M059J (cell line): ENCODE data around the gene CCDC88A. TPM values are rescaled to one million over a fixed set of nuclear protein-coding genes. Genes with fewer than 3 reads are reported as not detected.
"Not testable (repeated sequence)": the region's sequence is repeated elsewhere in the genome, so short reads cannot be mapped to it uniquely, and the experiment has no call there.

Experiments used
- DNase-seq: peaks from one replicate; pipeline ENCODE4 v3.0.0-alpha.2; 2012; ENCODE audit warnings: low read depth
- total RNA-seq: library from RNA; depleted of rRNA; stranded (reverse); fragments of >200 nt; shearing (Covaris generic); gene quantifications from 2 replicates; pipeline ENCODE4 v1.2.3, GENCODE V29; 2014

CCDC88A gene
- total RNA-seq, 1 experiment from 2014 or later, result 31.0 TPM

DNA sequence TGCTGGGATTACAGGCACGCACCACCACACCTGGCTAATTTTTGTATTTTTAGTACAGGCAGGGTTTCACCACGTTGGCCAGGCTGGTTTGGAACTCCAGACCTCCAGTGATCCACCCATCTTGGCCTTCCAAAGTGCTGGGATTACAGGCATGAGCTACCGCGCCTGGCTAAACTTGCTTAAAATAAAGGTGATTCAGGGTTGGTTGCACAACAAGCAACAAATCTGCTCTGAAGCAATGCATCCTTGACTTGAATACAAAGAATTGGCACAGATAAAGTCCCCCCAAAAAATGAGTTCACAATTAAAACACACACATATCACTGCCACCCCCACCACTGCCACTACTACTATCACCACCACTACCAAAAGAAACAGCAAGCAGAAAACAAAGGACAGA lies 34.9 kb downstream of the CCDC88A start:
- DNase-seq, result no peak

DNA sequence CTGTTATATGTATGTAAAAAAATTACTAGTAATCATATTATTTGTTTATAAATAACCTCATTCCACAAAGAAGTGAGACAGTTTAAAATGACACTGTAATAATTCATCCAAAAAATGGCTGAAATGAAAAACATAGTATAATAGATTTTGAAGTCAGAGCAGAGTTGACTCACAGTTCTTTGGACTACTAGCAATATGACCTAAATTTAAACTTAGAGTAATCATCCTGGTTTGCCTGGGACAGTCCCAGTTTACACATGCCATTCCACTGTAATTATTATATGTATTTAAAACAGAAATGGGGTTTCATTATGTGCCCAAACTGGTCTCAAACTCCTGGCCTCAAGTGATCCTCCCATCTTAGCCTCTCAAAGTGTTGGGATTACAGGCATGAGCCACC lies 48.3 kb downstream of the CCDC88A start:
- no peak for DNase-seq

DNA sequence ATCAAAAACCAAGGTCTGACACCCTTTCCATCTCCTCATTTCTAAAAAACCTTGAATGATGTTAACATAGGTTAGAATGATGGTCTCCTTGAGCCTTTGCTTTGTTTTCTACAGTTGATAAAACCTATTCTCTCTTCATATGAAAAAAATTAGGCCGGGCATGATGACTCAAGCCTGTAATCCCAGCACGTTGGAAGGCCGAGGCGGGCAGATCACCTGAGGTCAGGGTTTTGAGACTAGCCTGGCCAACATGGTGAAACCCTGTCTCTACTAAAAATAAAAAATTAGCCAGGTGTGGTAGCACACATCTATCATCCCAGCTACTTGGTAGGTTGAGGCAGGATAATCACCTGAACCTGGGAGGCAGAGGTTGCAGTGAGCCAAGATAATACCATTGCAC lies 49.4 kb downstream of the CCDC88A start:
- DNase-seq, result no peak

DNA sequence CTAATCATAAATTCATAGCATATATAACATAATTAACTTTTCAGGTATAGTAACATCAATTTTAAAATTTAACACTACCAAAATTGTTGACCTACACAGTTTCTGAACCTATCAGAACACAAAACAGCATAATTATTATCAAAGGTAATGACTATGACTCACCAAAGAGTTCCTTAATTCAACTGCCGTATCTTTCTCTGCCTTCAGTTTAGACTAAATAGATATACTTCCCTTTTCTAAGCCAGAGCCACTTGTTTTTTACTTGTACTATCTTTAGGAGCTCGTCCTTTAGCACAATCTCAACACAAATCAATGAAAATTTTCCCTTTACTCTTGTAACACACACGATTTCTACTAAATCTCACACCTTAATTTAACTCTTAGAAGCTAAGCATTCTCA lies 54.4 kb downstream of the CCDC88A start:
- peak; percentile 3 for DNase-seq

DNA sequence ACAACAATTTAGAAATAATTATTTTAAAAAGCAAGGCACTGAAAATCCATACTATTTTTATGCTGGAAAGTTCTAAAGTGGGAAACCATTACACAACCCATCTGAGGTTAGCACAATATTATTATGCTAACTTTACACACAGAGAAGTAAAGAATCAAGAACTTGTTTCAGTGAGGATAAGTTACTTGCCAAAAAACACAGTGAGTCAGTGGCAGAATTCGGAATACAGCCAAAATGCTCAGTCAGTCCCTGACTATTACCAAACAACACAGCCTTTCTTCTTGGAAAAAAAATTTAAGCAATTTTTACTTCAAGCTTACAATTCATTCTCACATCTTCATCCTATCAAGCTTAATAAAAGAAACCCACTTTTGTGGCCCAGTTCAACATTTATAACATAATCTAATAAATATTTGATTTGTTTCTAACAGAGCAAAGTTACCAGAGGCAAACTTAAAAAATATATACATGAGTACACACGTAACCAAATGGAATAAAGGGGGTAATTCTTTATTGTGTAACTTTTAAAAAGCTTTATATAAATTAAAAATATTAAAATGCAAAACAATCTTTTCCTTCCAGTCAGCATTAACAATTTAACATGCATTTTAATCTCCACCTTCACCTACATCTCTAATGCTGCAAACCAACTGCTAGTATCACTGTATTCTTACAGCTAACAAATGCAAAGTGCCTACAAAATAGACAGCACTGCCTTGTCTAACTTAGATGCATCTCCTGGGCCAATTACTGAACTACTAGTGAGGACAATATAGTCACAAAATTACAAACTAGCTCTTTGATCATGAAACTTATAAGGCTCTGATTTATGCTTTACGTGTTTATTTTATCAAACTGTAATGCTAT lies 55.2 kb downstream of the CCDC88A start:
- DNase-seq, result peak; percentile 86

DNA sequence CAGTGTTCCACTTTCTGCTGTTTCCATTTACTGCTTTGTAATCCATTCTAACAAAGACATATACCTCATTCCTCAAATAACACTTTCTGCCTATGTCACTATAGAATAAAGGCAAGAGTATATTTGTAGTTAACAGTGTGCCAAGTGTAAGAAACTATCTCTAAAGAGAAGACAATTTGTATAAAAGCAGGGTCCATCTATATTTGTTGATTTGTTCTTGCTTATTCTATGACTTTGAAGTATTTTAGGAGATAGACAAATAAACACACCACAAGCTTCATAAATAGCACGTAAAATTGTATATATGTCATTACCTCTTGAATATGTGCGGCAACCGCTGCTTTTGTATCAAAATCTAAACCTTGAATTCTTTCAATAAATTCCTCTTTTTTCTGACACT lies 56.0 kb downstream of the CCDC88A start:
- DNase-seq, result no peak

DNA sequence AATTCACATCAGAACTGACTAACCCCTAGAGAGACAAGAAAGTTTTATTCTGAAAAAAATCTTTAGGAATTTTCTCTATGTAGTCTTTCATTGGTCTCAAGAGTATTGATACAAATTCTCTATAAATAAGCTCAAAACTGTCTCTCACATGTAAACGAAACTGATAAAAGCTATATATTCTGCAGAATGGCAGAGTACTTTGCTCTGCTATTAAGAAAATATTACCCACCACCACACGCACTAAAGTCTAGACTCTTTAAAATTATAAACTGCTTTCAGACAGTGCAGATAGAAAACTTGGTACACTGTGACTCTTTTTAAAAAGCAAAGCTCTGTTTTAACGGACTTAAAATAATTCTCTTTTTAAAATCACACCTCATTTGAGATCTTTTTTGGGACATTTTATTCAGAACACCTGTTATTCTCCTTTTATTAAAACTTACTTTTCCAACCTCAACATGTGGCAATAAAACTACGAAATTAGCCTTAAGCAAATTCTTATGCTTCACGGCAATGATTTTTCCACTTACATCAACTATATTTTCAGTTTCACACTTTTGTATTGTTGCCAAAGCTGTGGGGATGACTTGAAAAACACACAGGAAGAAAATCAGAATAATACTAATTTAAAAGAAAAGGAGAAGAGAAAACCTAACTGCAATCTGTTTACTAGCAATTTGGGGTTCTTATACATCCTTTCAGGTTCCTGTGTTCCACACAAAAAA lies 58.0 kb downstream of the CCDC88A start:
- DNase-seq, result no peak

DNA sequence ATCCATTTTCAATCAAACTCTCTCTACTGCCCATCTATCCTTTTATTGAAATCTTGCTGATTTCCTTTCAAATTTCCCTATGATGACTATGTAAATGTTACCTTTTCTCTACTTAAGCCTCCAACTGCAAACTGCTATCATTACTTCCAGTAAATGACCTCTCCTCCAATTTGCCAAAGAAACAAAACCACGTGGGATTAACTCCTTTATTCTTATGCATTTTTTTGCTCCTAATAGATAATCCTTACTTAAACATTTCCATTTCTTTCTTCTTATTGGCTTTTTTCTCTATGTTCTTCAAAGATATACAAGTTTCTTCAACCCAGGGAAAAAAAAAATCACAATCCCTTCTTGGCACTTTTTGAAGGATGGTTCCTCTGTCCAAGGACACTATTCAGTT lies 61.2 kb downstream of the CCDC88A start:
- no peak for DNase-seq

DNA sequence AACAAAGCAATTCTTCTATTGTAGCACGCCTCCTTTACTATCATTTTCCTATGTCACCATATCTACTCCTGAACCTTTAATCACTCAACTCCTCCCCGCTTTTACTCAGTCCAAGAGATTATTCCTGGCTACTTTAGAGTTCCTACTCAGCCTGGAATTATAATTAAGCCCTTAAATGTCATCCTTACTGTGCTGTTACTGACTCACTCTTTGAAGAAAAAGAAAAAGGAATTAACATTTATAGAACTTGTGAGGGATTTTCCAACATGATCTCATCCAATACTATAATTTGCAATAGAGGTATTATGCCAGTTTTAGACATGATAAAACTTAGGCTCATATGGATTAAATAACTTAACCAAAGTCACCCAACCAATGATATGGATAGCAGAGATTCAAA lies 61.7 kb downstream of the CCDC88A start:
- DNase-seq, result peak; percentile 15

DNA sequence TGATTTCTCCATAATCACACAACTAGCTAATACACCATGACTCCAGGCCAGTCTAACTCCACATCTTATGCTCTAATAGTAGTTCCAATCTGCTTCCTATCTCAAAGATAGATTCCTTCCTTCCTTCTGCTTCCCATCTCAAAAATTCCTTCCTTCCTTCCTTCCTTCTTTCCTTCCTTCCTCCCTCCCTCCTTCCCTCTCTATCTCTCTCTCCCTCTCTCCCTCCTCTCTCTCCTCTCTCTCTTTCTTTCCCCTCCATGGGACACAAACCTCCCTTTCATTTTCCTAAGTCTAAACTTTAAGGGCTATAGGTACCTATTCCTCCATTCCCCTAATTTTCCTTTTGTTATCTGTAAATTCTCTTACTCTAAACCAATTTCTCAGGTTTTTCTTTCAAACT lies 62.5 kb downstream of the CCDC88A start:
- DNase-seq, result no peak

DNA sequence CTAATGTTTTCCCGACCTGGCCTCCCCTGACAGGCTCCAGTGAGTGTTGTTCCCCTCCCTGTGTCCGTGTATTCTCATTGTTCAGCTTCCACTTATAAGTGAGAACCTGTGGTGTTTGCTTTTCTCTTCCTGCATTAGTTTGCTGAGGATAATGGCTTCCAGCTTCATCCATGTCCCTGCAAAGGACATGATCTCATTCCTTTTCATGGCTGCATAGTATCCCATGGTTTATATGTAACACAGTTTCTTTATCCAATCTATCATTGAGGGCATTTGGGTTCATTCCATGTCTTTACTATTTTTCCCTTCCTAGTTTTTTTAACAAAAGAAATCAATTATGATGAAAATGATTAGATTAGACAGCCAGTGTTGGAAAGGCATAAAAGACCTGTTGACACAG lies 63.5 kb downstream of the CCDC88A start:
- DNase-seq, result not testable (repeated sequence)

DNA sequence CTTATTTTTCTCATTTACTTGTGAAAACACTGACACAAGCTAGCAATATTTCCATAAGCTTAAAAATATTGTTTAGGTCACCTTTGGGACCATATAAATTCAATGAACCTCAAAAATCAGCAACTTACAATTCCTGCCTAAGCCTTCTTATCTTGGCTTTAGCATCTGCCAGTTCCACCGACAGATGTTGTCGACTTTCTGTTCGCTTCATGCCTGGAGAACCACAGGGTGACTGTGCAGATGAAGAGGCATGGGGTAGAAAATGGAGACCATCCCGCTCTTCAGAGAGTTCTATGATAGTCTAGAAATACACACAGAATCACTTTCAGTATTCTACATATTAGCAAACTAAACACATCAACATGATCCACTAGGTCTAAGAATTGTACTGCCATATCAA lies 64.2 kb downstream of the CCDC88A start:
- DNase-seq, result no peak

DNA sequence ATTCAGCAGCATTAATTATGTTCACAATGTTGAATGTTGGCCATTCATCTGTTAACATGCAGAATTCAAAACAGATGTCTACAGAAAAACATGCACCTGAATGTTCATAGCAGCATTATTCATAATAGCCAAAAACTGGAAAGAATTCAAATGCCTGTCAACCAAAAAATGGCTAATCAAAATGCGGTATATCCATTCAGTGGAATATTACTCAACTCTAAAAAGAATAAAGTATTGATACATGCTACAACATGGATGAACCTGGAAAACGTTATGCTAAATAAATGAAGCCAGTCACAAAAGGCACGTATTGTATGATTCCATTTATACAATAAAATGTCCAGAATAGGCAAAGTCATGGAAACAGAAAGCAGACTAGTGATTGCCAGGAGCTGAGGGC lies 68.0 kb downstream of the CCDC88A start:
- DNase-seq, result no peak

DNA sequence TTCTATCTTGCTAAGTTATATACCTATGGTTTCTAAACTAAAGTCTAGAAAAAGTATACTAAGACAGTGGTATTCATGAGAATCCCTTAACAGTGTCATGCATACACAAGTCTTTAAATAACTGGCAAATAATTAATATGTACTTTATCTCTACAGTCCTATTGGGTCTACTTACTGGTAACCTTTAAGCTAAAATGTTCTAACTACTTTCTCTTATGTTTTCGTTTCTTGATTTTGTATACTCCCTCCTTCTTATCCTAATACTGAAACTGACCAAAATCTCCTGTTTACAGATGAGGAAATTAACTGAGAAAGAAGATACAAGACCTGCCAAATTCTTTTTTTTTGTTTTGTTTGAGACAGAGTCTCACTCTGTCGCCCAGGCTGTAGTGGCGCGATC lies 74.6 kb downstream of the CCDC88A start:
- DNase-seq, result no peak

DNA sequence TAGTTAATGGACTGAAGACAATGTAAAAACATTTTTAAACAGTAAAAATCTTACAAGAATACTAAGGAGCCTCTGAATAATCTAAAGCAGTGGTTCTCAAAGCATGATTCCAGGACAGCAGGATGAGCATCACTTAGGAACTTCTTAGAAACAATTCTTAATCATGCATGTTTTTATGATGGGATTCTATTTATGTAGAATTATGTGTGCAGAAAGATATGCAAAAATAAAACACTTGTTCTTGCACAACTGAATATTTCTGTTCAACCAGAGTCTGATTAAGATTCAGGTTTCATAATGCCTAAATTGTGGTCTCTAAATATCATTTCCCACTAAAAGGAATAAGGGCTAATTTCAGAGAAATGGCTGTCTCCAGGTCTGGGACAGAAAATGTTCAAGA lies 81.4 kb downstream of the CCDC88A start:
- DNase-seq, result no peak

DNA sequence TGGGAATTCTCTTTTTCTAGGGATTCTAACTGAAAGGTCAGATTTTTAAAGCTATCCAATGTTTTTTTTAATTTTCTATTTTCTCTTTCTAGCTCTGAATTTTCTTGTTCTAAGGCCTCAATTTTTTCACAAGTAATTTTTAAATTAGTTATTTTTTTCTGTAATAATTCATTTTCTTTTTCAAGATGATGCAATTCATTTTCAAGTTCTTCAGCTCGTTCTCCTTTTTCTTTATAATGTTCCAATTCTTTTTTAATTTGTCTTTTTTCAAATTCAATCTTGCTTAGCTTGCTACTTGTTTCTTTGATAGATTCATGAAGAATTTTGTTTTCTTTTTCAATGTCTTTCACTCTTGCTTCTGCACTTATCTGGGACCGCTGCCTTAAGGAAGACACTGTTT lies 84.9 kb downstream of the CCDC88A start:
- no peak for DNase-seq

DNA sequence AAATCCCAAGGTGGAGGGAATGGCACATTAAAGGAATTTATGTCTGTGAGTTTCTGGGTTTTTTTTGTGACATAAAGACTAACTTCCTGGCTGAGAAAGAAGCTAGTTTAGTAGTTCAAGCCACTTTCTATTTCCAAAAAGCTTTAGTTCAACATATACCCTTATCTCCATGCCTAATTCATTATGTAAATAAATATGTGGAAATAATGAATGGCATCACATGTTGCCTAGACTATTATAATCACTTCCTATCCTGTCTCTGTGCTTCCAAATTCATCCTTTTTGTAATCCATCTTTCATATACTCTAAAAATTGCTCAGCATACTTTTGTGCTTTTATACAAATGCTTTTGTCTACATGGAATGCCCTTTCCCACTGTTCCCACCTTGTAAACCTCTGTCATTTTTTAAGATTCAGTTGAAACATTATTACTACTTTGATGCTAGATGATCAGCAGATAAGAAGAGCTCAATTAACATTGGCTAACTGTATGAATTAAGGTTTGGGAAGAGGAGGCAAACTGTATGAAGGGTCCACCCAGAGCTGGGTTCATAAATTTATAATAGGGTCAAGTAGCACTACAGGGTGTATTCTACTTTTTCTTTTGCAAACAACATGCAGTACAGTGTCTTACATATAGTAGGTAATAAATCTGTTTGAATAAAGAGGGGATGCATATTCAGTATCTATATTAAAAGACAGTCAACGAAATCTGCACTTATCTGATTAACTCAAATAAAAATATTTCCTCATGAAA lies 88.9 kb downstream of the CCDC88A start:
- no peak for DNase-seq

DNA sequence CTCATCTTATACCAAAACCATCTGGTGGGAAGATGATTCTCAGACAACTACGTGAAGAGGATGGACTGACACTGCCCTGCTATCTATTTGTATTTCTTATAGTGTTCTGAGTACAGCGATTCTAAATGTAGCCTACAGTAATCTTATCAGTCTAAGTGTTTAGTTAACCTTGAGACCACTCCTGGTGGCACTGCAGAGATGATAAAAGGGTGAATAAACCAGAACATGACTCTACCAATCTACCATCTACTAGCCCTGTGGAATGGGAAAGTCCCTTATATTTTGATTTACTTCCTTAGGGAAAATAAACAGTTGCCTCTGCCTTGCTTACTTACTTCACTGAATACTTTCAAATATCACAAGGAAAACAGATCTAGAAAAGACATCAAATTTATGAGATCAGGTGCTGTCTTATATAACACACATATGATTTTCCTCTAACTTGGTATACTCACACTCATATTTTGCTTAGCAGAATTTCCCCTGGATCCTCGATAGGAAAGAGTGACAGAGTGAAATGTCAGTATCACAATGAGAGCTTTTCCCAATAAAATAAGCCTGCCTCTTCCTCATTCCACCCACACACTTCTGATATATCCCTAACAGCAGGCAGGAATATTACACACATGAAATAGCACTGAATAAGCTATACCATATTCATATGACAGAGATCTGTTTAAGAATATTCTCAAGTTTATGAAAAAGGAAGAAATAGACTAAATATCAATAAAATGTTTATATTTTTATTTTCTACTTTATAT lies 92.0 kb downstream of the CCDC88A start:
- DNase-seq, result no peak

DNA sequence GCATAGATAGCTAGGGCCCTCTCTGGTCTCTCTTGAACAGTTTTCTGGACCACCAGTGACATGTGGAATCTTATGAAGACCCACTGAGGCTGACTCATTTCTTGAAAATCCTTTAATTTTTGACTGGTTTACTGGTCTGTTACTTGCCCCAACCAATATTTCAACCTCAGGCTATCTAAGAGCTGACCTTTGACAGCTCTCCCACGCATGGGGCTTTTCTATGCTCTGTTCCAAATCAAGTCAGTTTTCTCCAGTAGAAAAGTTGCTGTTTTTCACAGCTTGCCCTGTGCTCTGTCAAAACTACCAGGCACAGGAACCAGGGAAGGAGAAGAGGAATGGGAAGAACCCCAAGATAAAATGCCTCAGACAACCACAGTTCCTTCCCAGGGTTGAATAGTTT lies 104.7 kb downstream of the CCDC88A start:
- DNase-seq, result no peak

DNA sequence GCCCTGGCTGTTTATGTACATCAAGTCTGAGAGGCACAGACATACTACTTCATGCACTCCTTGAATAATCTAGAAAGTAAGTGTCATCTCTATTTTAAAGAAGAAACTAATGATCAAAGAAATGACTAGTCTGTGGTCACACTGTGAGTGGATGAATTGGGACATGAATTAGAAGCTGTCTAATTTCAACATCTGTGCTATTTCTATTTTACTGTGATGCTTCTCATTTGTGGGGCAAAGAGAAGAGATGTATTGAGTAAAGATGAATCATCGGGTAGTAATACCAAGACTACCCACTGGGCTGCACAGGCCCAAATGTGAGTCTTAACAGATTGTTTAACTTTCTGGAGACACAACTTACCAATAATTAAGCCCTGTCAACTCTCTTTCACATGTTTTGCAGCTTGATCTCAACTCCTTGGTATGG lies 108.2 kb downstream of the CCDC88A start:
- peak; percentile 38 for DNase-seq

DNA sequence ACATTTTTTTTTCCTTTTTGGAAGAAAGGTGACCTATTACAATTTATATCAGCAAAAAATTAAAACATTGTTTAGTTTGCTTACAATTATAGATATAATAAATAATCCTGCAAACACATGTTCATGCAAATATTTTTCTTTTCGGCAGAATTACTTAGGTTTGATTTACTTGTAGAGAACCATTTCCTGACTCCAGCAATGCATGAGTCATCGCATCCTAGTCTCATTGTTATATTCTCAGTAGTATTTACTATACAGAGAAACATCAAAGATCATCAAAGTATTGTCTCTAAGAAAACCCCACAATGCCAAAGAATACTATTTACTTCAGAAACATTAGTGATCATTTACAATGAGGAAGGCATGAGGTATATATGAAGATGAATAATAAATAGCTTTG lies 110.2 kb downstream of the CCDC88A start:
- peak; percentile 65 for DNase-seq

DNA sequence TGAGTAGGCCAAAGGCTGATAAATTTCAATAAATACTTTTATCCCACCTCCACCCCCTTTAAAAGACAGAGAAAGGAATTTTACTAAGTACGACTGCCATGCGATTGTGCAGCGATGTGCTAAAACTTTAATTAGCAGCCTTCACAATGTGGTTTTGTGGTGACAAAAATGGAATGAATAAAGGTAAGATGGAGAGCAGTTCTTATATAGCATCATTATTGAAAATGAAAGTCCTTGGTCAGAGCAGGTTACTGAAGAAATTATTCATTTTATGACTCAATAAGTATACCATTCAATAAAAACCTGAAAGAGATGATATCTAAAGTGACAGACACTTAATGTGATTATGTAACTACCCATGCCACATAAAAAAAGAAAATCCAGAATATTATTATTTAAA lies 117.4 kb downstream of the CCDC88A start:
- no peak for DNase-seq
